ENCODE measurements around the gene TMEM127. TPM values are rescaled to one million over a fixed set of nuclear protein-coding genes. Genes with fewer than 3 reads are reported as not detected.
A peak's percentile ranks its signal among the peaks of the same experiment; 100 is the strongest.

TMEM127 gene
- polyA plus RNA-seq, 6 donors from 2014 or later, result 37.8 to 52.0 (median 40.1) TPM

DNA sequence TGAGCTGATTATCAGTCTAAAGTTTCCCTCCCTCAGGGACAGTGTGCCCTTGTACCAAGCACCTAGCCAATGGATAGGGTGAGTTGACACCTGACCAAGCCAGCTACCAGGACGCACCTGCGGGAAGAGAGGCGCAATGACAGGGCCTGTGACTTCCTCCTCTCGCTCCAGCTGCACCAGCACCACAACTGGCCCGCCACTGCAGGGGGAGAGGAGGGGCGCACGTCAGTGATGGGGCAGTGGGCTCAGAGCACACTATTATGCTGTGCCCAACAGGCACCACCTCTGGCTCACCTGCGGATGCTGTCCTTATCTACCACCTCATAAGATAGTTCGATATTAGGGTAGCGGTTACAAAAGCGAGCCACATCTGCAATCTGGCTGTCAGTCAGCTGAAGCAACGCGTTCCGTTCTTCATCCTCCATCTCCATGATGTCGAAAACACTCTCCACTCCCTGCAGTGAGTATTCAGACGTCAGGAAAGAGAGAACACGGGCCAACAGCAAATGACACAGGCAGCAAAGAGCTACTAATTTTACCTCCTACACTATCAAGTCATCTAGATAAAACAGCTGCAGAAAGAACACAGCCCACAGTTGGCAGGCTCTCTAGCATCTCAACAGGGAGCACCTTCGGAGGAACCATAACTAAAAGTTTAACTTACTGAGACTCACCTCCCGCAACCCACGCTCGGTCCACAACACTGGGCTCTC lies 11.1 kb upstream of the TMEM127 start:
- H3K4me1 Mint-ChIP-seq, result no peaks in the 10 kb centered on the region
- H3K9me3 Mint-ChIP-seq, result no peaks in the 10 kb centered on the region
- DNase-seq, result no peak
- ATAC-seq (ENCODE audit: low read depth in 2 of 2), result no peak
- no peaks in the 10 kb centered on the region for H3K27me3 Mint-ChIP-seq
- no peak overlapping the region for H3K27ac Mint-ChIP-seq
- H3K4me3 Mint-ChIP-seq, result no peak overlapping the region
- peaks cover 20 to 31% of the 10 kb centered on the region in 2 donors for H3K36me3 Mint-ChIP-seq

DNA sequence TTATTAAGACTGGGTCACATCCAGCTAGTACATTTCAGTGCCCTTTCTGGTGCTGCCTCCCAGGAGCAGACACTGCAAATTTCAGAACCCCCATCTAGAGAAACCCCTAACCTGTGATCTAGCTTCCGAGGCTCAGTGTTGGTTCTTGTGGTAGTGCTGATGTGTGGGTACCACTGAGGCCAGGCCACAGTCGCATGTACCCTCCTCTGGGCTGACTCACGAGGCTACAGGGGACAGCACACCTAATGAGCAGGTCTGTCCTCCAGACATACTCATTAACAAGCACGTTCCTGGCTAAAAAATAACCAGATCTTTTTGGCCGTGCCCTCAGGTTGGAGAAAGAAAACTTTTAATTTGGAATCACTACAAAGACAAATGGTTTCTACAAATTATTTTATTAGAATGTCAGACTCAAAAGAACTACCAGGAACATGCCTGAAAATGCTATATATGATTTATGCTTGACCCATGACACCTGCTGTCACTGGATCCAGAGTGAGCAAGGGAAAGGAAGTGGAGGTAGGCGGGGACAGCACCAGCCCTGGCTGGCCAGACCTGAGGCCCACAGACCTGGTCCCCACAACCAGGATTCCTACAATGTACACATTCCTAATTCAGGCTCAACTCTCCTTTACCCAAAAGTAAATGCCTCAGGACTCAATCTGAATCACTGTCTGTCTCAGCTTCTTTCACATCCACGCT lies 8.7 kb upstream of the TMEM127 start:
- no peaks in the 10 kb centered on the region for H3K4me1 Mint-ChIP-seq
- H3K4me3 Mint-ChIP-seq, result no peak overlapping the region
- no peak for DNase-seq
- H3K27ac Mint-ChIP-seq, result peak overlapping the region in 3 of 6 donors; percentile 54 to 75 (median 59)
- no peaks in the 10 kb centered on the region for H3K27me3 Mint-ChIP-seq
- H3K36me3 Mint-ChIP-seq, result peaks cover 14 to 25% of the 10 kb centered on the region in 2 donors
- no peaks in the 10 kb centered on the region for H3K9me3 Mint-ChIP-seq
- ATAC-seq (ENCODE audit: low read depth in 2 of 2), result no peak

DNA sequence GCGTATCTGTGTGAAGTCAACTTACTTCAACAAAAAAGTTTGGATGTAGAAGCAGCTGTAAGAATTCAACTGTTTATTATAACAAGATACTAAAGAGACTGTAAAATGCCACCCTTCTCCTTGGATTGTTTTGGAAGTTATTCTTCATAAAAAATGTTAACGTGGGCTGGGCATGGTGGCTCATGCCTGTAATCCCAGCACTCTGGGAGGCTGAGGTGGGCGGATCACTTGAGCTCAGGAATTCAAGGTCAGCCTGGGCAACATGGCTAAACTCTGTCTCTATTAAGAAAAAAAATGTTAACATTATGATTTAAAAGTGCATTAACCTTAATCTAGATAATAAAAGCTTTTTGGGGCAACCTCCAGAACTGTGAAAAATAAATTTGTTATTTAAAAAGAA lies 8.0 kb upstream of the TMEM127 start:
- DNase-seq (no peak), ATAC-seq (ENCODE audit: low read depth in 2 of 2) (no peak)
- Mint-ChIP-seq H3K4me3 (no peak overlapping the region), H3K27me3 (no peaks in the 10 kb centered on the region), H3K4me1 (peaks cover 0 to 2% (median 0%) of the 10 kb centered on the region in 3 donors), H3K27ac (no peak overlapping the region), H3K36me3 (peaks cover 14 to 21% of the 10 kb centered on the region in 2 donors), H3K9me3 (no peaks in the 10 kb centered on the region)

DNA sequence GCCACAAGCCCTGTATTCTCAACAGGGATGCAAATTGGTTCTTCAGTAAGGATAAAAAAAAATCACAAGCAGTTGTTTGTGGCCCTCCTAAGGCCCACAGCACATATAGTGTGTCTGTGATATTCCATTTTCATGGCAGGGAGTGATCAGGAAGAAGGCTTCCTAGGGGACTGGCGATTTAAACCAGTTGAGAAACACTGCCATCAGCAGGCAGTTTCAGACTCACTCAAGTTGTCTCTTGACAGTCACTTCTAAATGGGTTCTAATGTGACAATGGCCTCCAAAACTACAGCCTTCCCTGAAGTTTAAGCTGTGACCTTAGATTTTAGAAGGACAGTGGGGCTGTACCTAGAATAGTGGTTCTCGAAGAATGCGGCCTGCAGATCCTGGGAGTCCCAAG lies 6.2 kb upstream of the TMEM127 start:
- ATAC-seq (ENCODE audit: low read depth in 2 of 2) (no peak), DNase-seq (no peak)
- H3K27ac Mint-ChIP-seq, result peak overlapping the region in 1 of 6 donors; percentile 83
- no peak overlapping the region for H3K4me3 Mint-ChIP-seq
- H3K27me3 Mint-ChIP-seq, result no peaks in the 10 kb centered on the region
- peaks cover 0 to 17% (median 0%) of the 10 kb centered on the region in 3 donors for H3K4me1 Mint-ChIP-seq
- no peaks in the 10 kb centered on the region for H3K9me3 Mint-ChIP-seq
- peaks cover 9 to 10% of the 10 kb centered on the region in 2 donors for H3K36me3 Mint-ChIP-seq

DNA sequence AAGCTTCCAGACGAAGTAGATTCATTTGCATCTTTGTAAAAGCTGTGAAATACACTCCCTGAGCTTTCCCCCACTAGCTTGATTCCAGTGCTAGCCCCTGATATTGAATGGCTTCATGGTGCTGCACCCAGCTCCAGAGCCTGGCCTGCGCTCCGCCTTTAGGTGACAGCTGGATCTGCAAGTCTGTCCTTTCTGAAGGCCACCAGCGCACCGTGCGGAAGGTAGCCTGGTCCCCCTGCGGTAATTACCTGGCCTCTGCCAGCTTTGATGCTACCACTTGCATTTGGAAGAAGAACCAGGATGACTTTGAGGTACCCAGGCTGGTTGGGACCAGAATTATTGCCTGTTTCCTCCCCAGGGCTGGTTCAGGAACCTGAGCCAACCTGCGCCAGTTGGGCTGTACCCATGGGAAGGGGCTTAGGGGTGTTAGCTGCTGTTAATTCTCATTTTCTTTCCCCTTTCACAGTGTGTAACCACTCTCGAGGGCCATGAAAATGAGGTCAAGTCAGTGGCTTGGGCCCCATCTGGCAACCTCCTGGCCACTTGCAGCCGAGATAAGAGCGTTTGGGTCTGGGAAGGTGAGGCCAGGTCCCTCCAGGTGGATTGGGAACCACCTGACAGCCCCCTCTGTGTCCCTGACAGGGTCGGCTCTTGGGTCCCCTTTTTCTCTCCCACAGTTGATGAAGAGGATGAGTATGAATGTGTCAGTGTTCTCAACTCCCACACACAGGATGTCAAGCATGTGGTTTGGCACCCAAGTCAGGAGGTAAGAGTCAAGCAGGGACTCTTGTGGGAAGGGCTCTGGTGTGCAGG lies 1.6 kb upstream of the TMEM127 start:
- no peaks in the 10 kb centered on the region for H3K9me3 Mint-ChIP-seq
- peak overlapping the region; percentile 64 to 97 (median 76) for H3K4me3 Mint-ChIP-seq
- DNase-seq (peak; percentile 19), ATAC-seq (ENCODE audit: low read depth in 2 of 2) (no peak)
- peaks cover 20 to 46% (median 25%) of the 10 kb centered on the region in 3 donors for H3K4me1 Mint-ChIP-seq
- H3K36me3 Mint-ChIP-seq, result peaks cover 6 to 9% of the 10 kb centered on the region in 2 donors
- no peak overlapping the region for H3K27ac Mint-ChIP-seq
- no peaks in the 10 kb centered on the region for H3K27me3 Mint-ChIP-seq

DNA sequence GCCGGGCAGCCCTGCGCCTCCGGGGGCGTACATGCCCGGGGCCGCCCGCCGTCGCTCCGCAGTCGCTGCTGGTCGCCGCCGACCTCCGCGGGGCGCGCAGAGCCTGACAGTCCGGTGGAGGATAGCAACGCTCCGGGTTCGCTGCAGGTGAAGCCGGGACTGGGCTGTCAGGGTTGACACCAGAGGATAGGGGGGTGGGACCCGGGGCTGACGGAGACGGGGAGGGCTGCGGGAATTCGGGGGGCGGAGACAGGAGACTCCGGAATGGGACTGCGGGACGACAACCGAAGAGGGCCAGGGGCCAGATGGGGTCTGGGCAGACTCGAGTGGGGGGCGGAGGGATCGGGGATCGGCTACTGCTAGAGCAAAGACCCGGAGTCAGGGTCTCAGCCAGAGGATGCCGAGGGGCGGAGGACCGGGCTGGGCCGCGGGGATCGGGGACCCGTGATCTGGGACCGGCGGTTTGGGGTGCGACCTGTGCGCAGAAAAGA lies 403 bp downstream of the TMEM127 start:
- Mint-ChIP-seq H3K36me3 (peaks cover 6 to 9% of the 10 kb centered on the region in 2 donors), H3K27ac (peak overlapping the region; percentile 42 to 90 (median 69)), H3K4me3 (peak overlapping the region; percentile 82 to 97 (median 96)), H3K9me3 (no peaks in the 10 kb centered on the region), H3K4me1 (peaks cover 27 to 65% (median 33%) of the 10 kb centered on the region in 3 donors), H3K27me3 (no peaks in the 10 kb centered on the region)
- ATAC-seq (ENCODE audit: low read depth in 2 of 2) (peak; percentile 16 to 17), DNase-seq (peak; percentile 27)

DNA sequence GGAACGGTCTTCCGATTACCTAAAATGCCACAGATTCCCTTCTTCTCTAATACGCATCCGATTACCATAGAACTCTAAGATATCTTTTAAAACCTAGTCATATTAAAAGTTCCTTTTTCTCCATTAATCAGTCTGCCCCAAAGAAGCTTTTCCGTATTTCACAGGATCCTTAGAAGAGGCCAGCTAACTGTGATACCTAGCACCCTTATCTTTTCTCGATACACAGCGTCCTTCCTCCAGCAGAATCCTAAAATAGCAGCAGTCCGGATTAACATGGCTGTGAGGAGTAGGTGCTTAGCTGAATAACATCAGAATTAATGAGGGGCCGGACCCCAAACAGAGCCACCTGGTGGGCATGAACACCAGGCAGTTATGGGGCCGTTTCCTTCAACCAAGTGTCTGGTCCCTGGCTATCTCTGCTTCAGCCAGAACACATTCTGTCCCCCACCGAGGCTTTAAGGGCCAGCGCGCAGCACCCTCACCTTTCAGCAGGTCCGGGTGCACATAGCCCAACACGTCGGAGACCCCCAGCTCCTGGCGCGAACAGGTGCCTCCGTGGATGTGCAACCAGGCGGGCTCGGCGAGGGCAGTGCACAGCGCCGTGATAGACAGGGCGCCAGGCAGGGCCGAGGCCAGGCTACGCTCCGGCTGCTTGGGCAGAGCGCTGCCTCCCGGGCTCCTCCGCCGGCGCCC lies 995 bp downstream of the TMEM127 start:
- DNase-seq, result peak; percentile 37
- Mint-ChIP-seq H3K27me3 (no peaks in the 10 kb centered on the region), H3K27ac (peak overlapping the region; percentile 79 to 98 (median 92)), H3K4me3 (peak overlapping the region; percentile 82 to 96 (median 92)), H3K9me3 (no peaks in the 10 kb centered on the region), H3K36me3 (peaks cover 6 to 9% of the 10 kb centered on the region in 2 donors), H3K4me1 (peaks cover 29 to 71% (median 39%) of the 10 kb centered on the region in 3 donors)
- ATAC-seq (ENCODE audit: low read depth in 2 of 2), result peak in 1 of 2 donors; percentile 1

DNA sequence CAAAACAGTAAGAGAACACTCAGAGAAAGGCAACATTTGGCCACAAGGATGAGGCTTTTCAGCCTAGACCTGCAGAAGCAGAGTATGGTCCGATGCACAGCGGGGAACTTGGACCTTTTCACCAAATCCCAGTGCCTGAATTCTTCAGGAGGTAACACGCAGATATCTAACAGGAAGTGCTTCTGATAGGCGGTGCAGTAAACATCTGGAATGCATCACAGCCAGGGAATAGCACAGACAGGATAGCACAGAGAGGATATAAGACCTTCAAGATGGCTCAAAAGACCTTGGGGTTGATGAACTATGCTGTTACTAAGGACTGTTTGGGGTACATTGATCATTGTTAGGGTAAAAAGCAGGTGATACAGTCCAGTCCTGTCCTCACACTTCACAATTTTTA lies 1.7 kb downstream of the TMEM127 start:
- H3K36me3 Mint-ChIP-seq, result peaks cover 6 to 9% of the 10 kb centered on the region in 2 donors
- H3K27ac Mint-ChIP-seq, result peak overlapping the region in 3 of 6 donors; percentile 79 to 93 (median 88)
- DNase-seq, result no peak
- H3K4me1 Mint-ChIP-seq, result peaks cover 37 to 78% (median 46%) of the 10 kb centered on the region in 3 donors
- H3K9me3 Mint-ChIP-seq, result no peaks in the 10 kb centered on the region
- no peak for ATAC-seq (ENCODE audit: low read depth in 2 of 2)
- peak overlapping the region; percentile 17 to 96 (median 90) for H3K4me3 Mint-ChIP-seq
- no peaks in the 10 kb centered on the region for H3K27me3 Mint-ChIP-seq

DNA sequence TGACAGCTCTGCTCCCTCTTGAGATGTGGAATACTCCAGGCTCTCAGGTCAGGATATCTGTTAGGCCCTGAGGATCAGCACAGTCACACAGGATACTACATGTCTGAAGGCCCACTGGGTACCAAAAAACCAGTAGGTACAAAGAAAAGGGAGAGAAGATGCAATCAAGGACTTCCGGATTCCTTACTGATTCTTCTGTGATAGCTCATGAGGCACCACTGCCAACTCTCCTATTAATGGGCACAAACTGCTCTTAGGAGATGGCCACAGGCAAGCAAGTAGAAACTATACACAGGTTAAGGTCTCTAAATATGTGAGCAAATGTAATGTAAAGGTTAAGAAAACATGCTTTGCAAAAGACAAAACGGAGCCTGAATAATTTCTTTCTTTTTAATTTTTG lies 3.5 kb downstream of the TMEM127 start:
- H3K27ac Mint-ChIP-seq, result no peak overlapping the region
- ATAC-seq (ENCODE audit: low read depth in 2 of 2) (no peak), DNase-seq (no peak)
- no peaks in the 10 kb centered on the region for H3K9me3 Mint-ChIP-seq
- peaks cover 49 to 82% (median 64%) of the 10 kb centered on the region in 3 donors for H3K4me1 Mint-ChIP-seq
- H3K27me3 Mint-ChIP-seq, result no peaks in the 10 kb centered on the region
- H3K4me3 Mint-ChIP-seq, result peak overlapping the region in 2 of 8 donors; percentile 1 to 32
- no peaks in the 10 kb centered on the region for H3K36me3 Mint-ChIP-seq

DNA sequence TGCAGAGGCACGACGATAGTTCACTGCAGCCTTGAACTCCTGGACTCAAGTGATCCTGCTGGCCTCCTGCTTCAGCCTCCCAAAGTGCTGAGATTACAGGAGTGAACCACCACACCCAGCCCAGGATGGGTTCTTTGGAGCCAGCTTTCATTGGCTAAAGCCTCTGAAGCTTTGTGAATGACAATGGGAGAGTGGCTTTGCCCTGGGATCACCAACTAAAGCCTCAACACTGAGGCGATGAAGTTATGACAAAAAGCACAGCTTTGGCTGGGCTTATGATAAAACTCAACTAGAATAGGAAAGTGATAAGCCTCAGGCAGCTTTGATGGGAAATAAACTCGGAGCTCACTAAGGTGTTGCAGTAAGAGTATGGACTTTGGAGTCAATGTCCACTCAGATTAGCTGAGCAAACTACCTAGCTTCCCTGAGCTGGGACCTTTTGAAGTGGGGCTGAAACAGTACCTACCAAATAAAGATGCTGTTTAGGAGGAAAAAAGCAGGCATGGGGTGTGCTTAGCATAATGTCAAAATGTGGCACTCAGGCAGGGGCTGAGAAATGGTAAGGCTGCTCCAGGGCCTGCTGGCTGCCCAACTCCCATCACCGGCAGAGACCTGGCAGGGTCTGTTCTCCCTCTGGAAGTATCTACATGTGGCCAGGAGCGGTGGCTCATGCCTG lies 4.3 kb downstream of the TMEM127 start:
- Mint-ChIP-seq H3K36me3 (no peaks in the 10 kb centered on the region), H3K27me3 (no peaks in the 10 kb centered on the region), H3K9me3 (no peaks in the 10 kb centered on the region), H3K4me1 (peaks cover 52 to 82% (median 69%) of the 10 kb centered on the region in 3 donors), H3K27ac (peak overlapping the region in 3 of 6 donors; percentile 14 to 94 (median 18)), H3K4me3 (peak overlapping the region in 3 of 8 donors; percentile 30 to 70 (median 59))
- DNase-seq, result no peak
- ATAC-seq (ENCODE audit: low read depth in 2 of 2), result no peak

DNA sequence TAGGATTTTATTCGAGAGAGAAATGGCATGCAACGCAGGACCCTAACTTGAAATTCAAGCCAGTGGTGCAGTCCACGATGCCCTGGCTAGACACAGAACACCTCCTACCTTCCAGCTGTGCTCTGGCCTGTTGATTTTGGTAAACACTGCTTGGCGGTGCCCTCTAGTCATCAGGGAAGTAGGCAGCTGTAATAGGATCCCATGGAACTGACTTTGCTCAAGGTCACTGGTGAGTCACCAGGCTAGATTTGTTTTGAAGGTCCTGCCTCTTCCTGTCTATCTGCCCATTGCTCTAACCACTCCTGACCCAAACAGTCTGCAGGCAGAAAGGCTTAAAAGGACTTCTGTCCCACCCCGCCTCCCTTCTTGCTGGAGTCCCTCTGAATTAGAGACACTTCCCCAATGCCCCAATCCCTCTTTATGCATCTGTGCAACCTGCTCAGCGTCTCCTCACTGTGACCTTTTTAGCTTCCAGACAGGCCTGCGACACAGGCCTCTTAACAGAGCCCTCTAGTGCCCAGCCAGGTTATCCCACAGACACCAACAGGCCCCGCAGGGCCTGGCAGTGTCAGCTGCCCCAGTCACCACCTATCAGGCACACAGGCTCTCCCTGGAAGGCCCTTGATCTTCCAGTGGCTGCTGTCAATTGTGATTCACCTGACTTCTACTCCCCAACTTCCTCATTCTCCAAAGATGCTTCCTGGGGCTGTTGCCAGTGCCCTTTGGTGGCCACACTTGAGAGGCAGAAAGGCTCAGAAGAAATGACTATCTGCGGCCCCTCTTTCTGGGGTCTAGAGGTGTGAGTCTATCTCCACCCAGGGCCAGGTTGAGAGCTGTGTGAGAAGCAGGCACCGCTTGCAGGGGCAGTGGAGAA lies 5.2 kb downstream of the TMEM127 start:
- Mint-ChIP-seq H3K9me3 (no peaks in the 10 kb centered on the region), H3K4me3 (peak overlapping the region; percentile 59 to 87 (median 76)), H3K27me3 (no peaks in the 10 kb centered on the region), H3K4me1 (peaks cover 51 to 89% (median 74%) of the 10 kb centered on the region in 3 donors), H3K27ac (peak overlapping the region; percentile 71 to 99 (median 94)), H3K36me3 (no peaks in the 10 kb centered on the region)
- ATAC-seq (ENCODE audit: low read depth in 2 of 2) (peak; percentile 41 to 48), DNase-seq (peak; percentile 17)
